Measurements from ENCODE around the gene ADCY2.

DNA sequence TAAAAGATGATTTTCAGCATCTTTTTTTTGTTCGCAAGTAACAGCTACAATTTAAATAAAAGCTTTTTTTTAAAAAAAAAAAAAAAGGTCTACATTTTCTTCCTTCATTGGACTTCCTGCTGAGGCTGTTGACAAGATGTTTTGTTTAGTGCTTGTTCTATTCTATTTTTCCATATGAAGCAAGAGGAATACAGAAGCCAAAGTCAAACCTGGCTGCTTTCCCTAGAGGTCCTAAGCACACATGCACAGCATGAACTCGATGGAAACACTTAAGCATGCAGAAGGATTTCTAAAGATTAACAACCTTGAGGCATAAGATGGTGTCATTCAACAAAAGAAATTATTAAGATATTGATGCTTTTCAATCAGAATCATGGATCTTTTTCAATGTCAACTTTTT lies 105.1 kb downstream of the ADCY2 start:
- no peak for TF ChIP-seq POLR2AphosphoS5 (IDR thresholded peaks at IDR 0.05; ENCODE audit: low read depth, low read length)
- TF ChIP-seq POLR2A (IDR thresholded peaks at IDR 0.05; ENCODE audit: low read depth, low read length) = no peak

Measured in GM12892 (cell line).